ENCODE data around the gene DEFB131A. TPM values are rescaled to one million over a fixed set of nuclear protein-coding genes. Genes with fewer than 3 reads are reported as not detected.
"Not testable (repeated sequence)": the region's sequence is repeated elsewhere in the genome, so short reads cannot be mapped to it uniquely, and the experiment has no call there.

Gene DEFB131A
- total and polyA plus RNA-seq, 3 donors from 2014 or later, result not detected

DNA sequence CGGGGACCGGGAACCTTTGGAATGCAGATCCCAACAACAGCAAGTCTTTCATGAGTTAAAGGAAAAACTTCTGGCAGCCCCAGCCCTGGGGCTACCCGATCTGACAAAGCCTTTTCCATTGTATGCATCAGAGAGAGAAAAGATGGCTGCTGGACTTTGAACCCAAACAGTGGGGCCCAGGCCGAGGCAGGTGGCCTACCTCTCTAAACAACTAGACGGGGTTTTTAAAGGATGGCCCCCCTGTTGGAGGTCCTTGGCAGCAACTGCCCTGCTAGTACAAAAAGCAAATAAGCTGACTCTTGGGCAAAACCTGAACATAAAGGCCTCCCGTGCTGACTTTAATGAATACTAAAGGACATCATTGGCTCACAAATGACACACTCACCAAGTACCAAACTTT is 10.1 kb downstream of the DEFB131A start:
- DNase-seq; intact Hi-C loops (cut with DNase I; ENCODE audit: low total_unique reads); H3K4me3 ChIP-seq; H3K36me3 ChIP-seq (ENCODE audit: low read depth, missing control alignments); H3K4me1 ChIP-seq; H3K27me3 ChIP-seq; H3K9me3 ChIP-seq; H3K27ac ChIP-seq: not testable (repeated sequence)
- 76 to 82% methylated on average over 5 to 6 of the region's 6 CpGs for WGBS, 2 donors

DNA sequence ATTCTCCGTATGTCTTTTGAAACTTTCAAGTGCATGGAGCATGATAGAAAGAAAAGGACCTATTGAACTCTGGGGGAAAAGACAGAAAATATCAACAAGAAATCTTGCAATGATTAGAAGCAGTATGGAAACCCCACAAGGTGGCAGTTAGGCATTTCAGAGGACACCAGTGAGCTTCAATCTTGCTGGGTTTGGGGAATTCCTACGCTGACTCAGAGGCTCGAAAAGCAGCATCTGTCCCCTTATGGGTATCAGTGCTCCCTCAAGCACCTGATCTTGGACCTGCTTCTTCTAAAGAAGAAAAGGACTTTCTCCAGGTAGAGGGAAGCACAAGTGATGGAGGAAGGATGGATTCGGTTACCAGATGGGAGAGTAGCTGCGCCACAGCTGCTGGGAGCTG is 10.8 kb downstream of the DEFB131A start:
- intact Hi-C loops (cut with DNase I; ENCODE audit: low total_unique reads); DNase-seq; H3K27ac ChIP-seq: not testable (repeated sequence)

DNA sequence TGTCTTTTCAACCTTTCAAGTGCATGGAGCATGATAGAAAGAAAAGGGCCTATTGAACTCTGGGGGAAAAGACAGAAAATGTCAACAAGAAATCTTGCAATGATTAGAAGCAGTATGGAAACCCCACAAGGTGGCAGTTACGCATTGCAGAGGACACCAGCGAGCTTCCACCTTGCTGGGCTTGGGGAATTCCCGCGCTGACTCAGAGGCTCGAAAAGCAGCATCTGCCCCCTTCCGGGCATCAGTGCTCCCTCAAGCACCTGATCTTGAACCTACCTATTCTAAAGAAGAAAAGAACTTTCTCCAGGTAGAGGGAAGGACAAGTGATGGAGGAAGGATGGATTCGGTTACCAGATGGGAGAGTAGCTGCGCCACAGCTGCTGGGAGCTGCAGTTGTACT is 35.3 kb downstream of the DEFB131A start:
- DNase-seq; H3K36me3 ChIP-seq (ENCODE audit: low read depth, missing control alignments); H3K4me1 ChIP-seq; H3K4me3 ChIP-seq; intact Hi-C loops (cut with DNase I; ENCODE audit: low total_unique reads); H3K27me3 ChIP-seq; H3K9me3 ChIP-seq; H3K27ac ChIP-seq: not testable (repeated sequence)
- WGBS, 2 donors, result 17% methylated on average over 2 of the region's 8 CpGs; no CpG with 5 or more reads in 1 of the 2 donors

More for the DNA sequence above, 10.8 kb downstream of the DEFB131A start:
- not testable (repeated sequence) for H3K27me3 ChIP-seq; H3K4me3 ChIP-seq; H3K4me1 ChIP-seq; H3K9me3 ChIP-seq; H3K36me3 ChIP-seq (ENCODE audit: low read depth, missing control alignments)
- WGBS, 2 donors, result 64 to 70% methylated on average over 5 of the region's 5 CpGs

DNA sequence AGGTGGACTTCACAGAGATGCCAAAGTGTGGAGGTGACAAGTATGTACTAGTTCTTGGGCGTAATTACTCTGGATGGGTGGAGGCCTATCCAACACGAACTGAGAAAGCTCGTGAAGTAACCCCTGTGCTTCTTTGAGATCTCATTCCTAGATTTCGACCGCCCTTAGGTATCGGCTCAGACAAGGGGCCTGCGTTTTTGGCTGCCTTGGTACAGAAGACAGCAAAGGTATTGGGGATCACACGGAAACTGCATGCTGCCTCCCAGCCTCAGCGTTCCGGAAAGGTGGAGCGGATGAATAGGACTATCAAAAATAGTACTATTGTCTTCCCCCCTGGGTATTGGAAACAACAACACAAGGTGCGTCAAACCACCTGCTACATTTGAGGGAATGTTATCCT is 35.9 kb downstream of the DEFB131A start:
- WGBS, 2 donors, result 68 to 84% methylated on average over 12 of the region's 12 CpGs
- H3K9me3 ChIP-seq; H3K4me1 ChIP-seq; H3K27me3 ChIP-seq; H3K36me3 ChIP-seq (ENCODE audit: low read depth, missing control alignments); H3K4me3 ChIP-seq; intact Hi-C loops (cut with DNase I; ENCODE audit: low total_unique reads); H3K27ac ChIP-seq; DNase-seq: not testable (repeated sequence)

DNA sequence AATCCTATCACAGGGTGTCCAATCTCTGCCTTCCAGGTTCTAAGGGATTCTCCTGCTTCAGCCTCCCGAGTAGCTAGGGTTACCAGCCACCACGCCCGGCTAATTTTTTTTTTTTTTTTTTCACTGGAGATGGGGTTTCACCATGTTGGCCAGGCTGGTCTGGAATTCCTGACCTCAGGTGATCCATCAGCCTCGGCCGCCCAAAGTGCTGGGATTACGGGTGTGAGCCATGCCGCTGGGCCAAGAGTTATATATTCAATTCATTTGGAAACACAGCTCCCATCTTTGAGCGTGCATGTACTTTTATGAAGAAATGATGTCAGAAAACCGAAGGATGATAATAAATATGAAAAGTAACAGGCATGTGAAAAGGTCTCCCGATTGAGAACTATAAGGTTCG is 38.7 kb downstream of the DEFB131A start:
- H3K4me3 ChIP-seq; intact Hi-C loops (cut with DNase I; ENCODE audit: low total_unique reads); H3K4me1 ChIP-seq; H3K27ac ChIP-seq; H3K36me3 ChIP-seq (ENCODE audit: low read depth, missing control alignments); H3K27me3 ChIP-seq; DNase-seq; H3K9me3 ChIP-seq: not testable (repeated sequence)
- 72 to 74% methylated on average over 11 of the region's 11 CpGs for WGBS, 2 donors

DNA sequence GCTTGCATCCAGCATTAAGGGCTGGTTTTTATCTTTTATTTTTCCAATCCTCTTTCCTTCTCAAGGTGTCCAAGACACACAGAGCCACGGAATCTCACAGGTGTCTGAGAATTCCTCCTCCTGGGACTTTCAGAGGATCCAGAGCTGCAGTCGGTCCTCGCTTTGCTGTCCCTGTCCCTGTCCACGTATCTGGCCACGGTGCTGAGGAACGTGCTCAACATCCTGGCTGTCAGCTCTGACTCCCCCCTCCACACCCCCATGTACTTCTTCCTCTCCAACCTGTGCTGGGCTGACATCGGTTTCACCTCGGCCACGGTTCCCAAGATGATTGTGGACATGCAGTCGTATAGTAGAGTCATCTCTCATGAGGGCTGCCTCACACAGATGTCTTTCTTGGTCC is 39.5 kb downstream of the DEFB131A start:
- H3K4me3 ChIP-seq; intact Hi-C loops (cut with DNase I; ENCODE audit: low total_unique reads): not testable (repeated sequence)
- 52 to 64% methylated on average over 10 of the region's 10 CpGs for WGBS, 2 donors

DNA sequence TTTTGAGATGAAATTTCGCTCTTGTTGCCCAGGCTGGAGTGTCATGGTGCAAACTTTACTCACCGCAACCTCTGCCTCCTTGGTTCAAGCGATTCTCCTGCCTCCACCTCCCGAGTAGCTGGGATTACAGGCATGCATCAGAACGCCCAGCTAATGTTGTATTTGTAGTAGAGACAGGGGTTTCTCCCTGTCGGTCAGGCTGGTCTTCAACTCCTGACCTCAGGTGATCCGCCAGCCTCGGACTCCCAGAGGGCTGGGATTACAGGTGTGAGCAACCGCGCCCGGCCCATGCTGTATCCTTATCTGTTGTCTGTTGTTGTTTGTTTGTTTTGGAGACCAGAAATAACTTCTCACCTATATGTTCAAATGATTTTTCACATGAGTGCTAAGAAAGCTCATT is 42.7 kb downstream of the DEFB131A start:
- WGBS, 2 donors, result 70 to 73% methylated on average over 11 of the region's 11 CpGs
- DNase-seq, H3K27ac ChIP-seq: not testable (repeated sequence)

More for the DNA sequence above, 39.5 kb downstream of the DEFB131A start:
- H3K27ac ChIP-seq; DNase-seq; H3K36me3 ChIP-seq (ENCODE audit: low read depth, missing control alignments); H3K4me1 ChIP-seq; H3K27me3 ChIP-seq; H3K9me3 ChIP-seq: not testable (repeated sequence)

DNA sequence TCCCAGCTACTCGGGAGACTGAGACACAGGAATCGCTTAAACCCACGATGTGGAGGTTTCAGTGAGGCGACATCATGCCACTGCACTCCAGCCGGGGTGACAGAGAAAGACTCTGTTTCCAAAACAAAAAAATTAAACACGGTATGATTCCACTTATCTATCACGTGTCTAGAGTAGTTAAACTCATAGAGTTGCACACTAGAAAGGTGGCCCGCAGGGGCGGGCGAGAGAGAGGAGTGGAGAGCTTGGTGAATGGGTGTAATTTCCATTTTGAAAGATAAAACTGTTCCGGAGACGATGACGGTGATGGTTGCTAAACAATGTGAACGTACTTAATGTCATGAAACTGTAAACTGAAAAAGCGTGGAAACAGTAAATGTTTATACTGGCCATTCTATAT is 44.6 kb downstream of the DEFB131A start:
- H3K27me3 ChIP-seq; H3K4me1 ChIP-seq; intact Hi-C loops (cut with DNase I; ENCODE audit: low total_unique reads); DNase-seq; H3K4me3 ChIP-seq; H3K36me3 ChIP-seq (ENCODE audit: low read depth, missing control alignments); H3K27ac ChIP-seq; H3K9me3 ChIP-seq: not testable (repeated sequence)
- WGBS, 2 donors, result 64 to 79% methylated on average over 15 of the region's 15 CpGs

More for the DNA sequence above, 42.7 kb downstream of the DEFB131A start:
- H3K9me3 ChIP-seq; intact Hi-C loops (cut with DNase I; ENCODE audit: low total_unique reads); H3K36me3 ChIP-seq (ENCODE audit: low read depth, missing control alignments); H3K4me1 ChIP-seq; H3K4me3 ChIP-seq; H3K27me3 ChIP-seq: not testable (repeated sequence)

DNA sequence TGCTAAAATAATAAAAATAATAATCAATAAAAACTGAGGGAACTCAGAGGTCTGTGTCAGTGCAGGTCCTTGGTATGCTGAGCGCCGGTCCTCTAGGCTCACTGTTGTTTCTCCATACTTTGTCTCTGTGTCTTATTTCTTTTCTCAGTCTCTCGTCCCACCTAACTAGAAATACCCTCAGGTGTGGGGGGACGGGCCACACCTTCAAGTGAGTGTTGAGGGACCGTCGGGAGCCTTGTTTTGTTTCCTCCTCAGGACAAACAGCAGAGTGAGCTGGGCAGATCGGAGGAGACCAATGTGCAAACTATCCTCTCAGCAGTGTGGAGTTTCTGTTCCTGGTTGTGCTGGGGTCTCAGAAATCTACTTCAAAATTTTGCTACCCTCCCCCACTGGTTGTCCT is 46.3 kb downstream of the DEFB131A start:
- H3K36me3 ChIP-seq (ENCODE audit: low read depth, missing control alignments); H3K9me3 ChIP-seq; DNase-seq; H3K27me3 ChIP-seq; intact Hi-C loops (cut with DNase I; ENCODE audit: low total_unique reads); H3K27ac ChIP-seq; H3K4me1 ChIP-seq; H3K4me3 ChIP-seq: not testable (repeated sequence)
- WGBS, 2 donors, result 47 to 57% methylated on average over 6 to 7 of the region's 7 CpGs

DNA sequence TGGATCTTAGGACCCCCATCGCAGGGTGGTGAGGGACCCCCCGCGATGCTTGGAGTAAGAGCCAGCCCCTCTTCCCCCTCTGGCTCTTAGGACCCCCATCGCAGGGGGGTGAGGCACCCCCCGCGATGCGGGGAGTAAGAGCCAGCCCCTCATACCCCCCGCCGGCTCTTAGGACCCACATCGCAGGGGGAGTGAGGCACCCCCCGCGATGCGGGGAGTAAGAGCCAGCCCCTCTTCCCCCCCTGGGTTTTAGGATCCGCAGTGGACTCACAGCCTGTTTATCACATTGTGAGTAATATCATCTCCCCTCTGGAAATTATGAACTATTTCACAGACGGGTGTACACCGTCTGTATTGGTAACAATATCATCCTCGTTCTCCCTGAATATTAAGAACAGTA is 46.8 kb downstream of the DEFB131A start:
- H3K4me3 ChIP-seq; H3K27me3 ChIP-seq; H3K36me3 ChIP-seq (ENCODE audit: low read depth, missing control alignments); H3K9me3 ChIP-seq; DNase-seq; H3K4me1 ChIP-seq; intact Hi-C loops (cut with DNase I; ENCODE audit: low total_unique reads); H3K27ac ChIP-seq: not testable (repeated sequence)
- WGBS, 2 donors, result 55 to 66% methylated on average over 6 to 7 of the region's 17 CpGs

DNA sequence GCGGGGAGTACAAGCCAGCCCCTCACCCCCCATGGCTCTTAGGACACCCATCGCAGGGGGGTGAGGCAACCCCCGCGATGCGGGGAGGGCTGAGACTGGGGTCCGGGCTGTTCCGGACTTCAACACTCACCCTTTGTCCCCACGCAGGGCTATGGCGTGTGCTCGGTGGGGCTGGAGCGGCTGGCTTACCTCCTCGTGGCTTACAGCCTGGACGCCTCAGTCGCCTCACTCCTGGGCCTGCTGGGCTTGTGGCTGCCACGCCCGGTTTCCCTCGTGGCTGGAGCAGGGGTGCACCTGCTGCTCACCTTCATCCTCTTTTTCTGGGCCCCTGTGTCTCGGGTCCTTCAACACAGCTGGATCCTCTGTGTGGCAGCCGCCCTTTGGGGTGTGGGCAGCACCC is 49.4 kb downstream of the DEFB131A start:
- intact Hi-C loops (cut with DNase I; ENCODE audit: low total_unique reads); H3K27ac ChIP-seq; H3K27me3 ChIP-seq; H3K36me3 ChIP-seq (ENCODE audit: low read depth, missing control alignments); H3K4me3 ChIP-seq; DNase-seq; H3K9me3 ChIP-seq; H3K4me1 ChIP-seq: not testable (repeated sequence)
- WGBS, 2 donors, result 64 to 77% methylated on average over 10 to 16 of the region's 19 CpGs

DNA sequence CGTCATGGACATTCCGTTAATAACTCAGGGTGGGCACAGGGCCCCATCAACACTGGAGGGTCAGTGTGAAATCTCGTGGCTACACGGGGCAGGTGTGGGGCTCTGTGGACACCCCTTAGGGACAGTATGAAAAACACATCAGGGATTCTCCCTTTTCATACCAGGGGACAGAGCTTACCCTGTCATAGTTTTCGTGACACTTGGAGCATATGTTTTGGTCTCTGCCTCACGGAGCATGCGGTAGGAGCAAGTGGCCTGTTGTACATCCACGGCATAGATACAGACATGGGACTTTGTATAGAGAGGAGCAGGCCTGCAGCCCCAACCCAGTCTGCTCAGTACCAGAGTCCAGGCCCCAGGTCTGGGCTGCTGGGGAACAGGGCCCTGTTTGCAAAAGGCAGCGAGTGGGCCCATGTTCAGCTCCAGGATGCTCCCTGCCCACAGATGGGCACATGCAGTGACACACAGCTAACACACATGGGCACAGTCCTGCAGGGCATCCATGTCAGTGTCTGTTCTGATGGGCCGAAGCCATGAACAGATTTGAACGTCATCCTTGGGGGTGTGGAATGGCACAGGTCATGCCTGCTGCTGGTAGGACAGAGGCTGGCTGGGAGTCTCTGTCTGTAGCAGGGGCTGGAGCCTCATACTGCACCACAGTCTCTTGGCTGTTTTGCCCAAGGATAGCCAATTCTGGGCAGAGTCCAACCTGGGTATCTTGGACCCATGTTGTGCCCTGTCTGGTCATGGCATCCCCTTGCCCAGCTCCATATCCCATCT is 50.2 kb downstream of the DEFB131A start:
- intact Hi-C loops (cut with DNase I; ENCODE audit: low total_unique reads); H3K27ac ChIP-seq; H3K4me3 ChIP-seq; DNase-seq; H3K4me1 ChIP-seq; H3K9me3 ChIP-seq; H3K36me3 ChIP-seq (ENCODE audit: low read depth, missing control alignments); H3K27me3 ChIP-seq: not testable (repeated sequence)
- WGBS, 2 donors, result 74 to 82% methylated on average over 10 to 11 of the region's 11 CpGs
